ENCODE data around the gene PLA2G4E. TPM values are rescaled to one million over a fixed set of nuclear protein-coding genes. Genes with fewer than 3 reads are reported as not detected.

The PLA2G4E gene
- total and polyA plus RNA-seq, 11 donors = 0.01 to 1.1 (median 0.05) TPM; not detected in 6

GRCh38 chr15:41950127-41950483 is 70.7 kb downstream of the PLA2G4E start:
- DNase-seq (no peak), ATAC-seq (no peak)
- H3K9me3 ChIP-seq = no peaks in the 10 kb centered on the region
- H3K36me3 ChIP-seq = peaks cover 0 to 64% (median 22%) of the 10 kb centered on the region in 9 donors
- intact Hi-C loops (cut with DNase I) = no loop called here
- 55 to 78% (median 66%) methylated on average over 4 of the region's 4 CpGs for WGBS, 4 donors
- TF ChIP-seq POLR2A (IDR thresholded peaks at IDR 0.05) = no peak
- TF ChIP-seq CTCF (IDR thresholded peaks at IDR 0.05) = no peak
- H3K27me3 ChIP-seq = no peaks in the 10 kb centered on the region
- H3K4me3 ChIP-seq = no peak overlapping the region
- H3K27ac ChIP-seq = peak overlapping the region in 11 of 12 donors; percentile 8 to 85 (median 76)
- peaks cover 12 to 88% (median 72%) of the 10 kb centered on the region in 12 donors for H3K4me1 ChIP-seq

- TF ChIP-seq CTCF (IDR thresholded peaks at IDR 0.05) (no peak), POLR2A (IDR thresholded peaks at IDR 0.05) (no peak)
- DNase-seq = no peak
- Histone ChIP-seq H3K36me3 (peaks cover 0 to 66% (median 22%) of the 10 kb centered on the region in 9 donors), H3K4me1 (peaks cover 15 to 88% (median 76%) of the 10 kb centered on the region in 12 donors), H3K27ac (peak overlapping the region in 11 of 12 donors; percentile 8 to 85 (median 76)), H3K27me3 (no peaks in the 10 kb centered on the region), H3K9me3 (no peaks in the 10 kb centered on the region), H3K4me3 (no peak overlapping the region)
- intact Hi-C loops (cut with DNase I) = loop anchor here in 1 of 10 donors (5.0 kb wide), 1 partner anchor 37 kb away; no protein-coding TSS in a partner anchor
- no peak for ATAC-seq
- 60 to 64% (median 62%) methylated on average over 5 of the region's 5 CpGs for WGBS, 4 donors
Observed at GRCh38 chr15:41949401-41950126, 71.3 kb downstream of the PLA2G4E start.

- H3K9me3 ChIP-seq = no peaks in the 10 kb centered on the region
- intact Hi-C loops (cut with DNase I) = loop anchor here in 1 of 10 donors (5.0 kb wide), 1 partner anchor 36 kb away; no protein-coding TSS in a partner anchor
- DNase-seq = peak in 1 of 5 donors; percentile 67
- peaks cover 0 to 62% (median 18%) of the 10 kb centered on the region in 9 donors for H3K36me3 ChIP-seq
- no peak for TF ChIP-seq POLR2A (IDR thresholded peaks at IDR 0.05)
- no peak for TF ChIP-seq CTCF (IDR thresholded peaks at IDR 0.05)
- H3K27ac ChIP-seq = peak overlapping the region in 11 of 12 donors; percentile 24 to 88 (median 76)
- H3K4me1 ChIP-seq = peaks cover 18 to 92% (median 86%) of the 10 kb centered on the region in 12 donors
- WGBS, 4 donors = 73 to 87% (median 83%) methylated on average over 3 of the region's 3 CpGs
- H3K27me3 ChIP-seq = no peaks in the 10 kb centered on the region
- no peak for ATAC-seq
- no peak overlapping the region for H3K4me3 ChIP-seq
Observed at GRCh38 chr15:41948490-41948889, 72.4 kb downstream of the PLA2G4E start.

GRCh38 chr15:41946970-41947369 is 73.9 kb downstream of the PLA2G4E start:
- 44 to 67% (median 62%) methylated on average over 1 to 2 of the region's 2 CpGs for WGBS, 4 donors
- peaks cover 18 to 96% (median 85%) of the 10 kb centered on the region in 12 donors for H3K4me1 ChIP-seq

More at GRCh38 chr15:41946970-41947369, 73.9 kb downstream of the PLA2G4E start:
- Histone ChIP-seq H3K27me3 (no peaks in the 10 kb centered on the region), H3K36me3 (peaks cover 0 to 62% (median 11%) of the 10 kb centered on the region in 9 donors), H3K27ac (peak overlapping the region; percentile 71 to 88 (median 78)), H3K4me3 (peak overlapping the region in 1 of 12 donors; percentile 18), H3K9me3 (no peaks in the 10 kb centered on the region)
- DNase-seq (peak in 3 of 5 donors; percentile 62 to 75 (median 71)), ATAC-seq (peak; percentile 81 to 86 (median 85))
- intact Hi-C loops (cut with DNase I) = loop anchor here in 1 of 10 donors (1.0 to 5.0 kb wide), 3 partner anchors 20 to 52 kb away; partner anchors contain the start of gene SPTBN5
- no peak for TF ChIP-seq POLR2A (IDR thresholded peaks at IDR 0.05)
- TF ChIP-seq CTCF (IDR thresholded peaks at IDR 0.05) = no peak

All from heart left ventricle (tissue), 16 donors.